PC-3 (cell line): Measurements from ENCODE around the gene CRABP2. TPM values are rescaled to one million over a fixed set of nuclear protein-coding genes. Genes with fewer than 3 reads are reported as not detected.

Experiments used
- ATAC-seq: fragments of 200-7000 bp; cut with Tn5 transposase; 2 replicates; pipeline ENCODE4 v1.9.1; 2020; ENCODE audit warnings: mild to moderate bottlenecking, moderate library complexity
- BruUV-seq: library from RNA; stranded (reverse); fragments of 400-500 nt; replicated peaks from 2 replicates; lab custom pipeline; 2021; lab: Mats Ljungman, UMichigan
- CTCF ChIA-PET: fragments of 300-600 bp; sonication (Branson Sonifier 250); formaldehyde crosslinking; loops from one replicate; lab custom pipeline; 2022; ENCODE audit warnings: antibody characterized with exemption; lab: Charles Lee
- POLR2A ChIA-PET: fragments of 300-600 bp; sonication (Branson Sonifier 250); formaldehyde crosslinking; loops from one replicate; lab custom pipeline; 2022; ENCODE audit warnings: antibody characterized with exemption; ENCODE audit not compliant: unreplicated experiment; lab: Charles Lee
- DNase-seq: peaks from one replicate; pipeline ENCODE4 v3.0.0-alpha.2; 2015
- H2AFZ ChIP-seq: fragments of 300-600 bp; sonication (generic); 2 replicates; pipeline ENCODE4 v1.6.0; 2016; ENCODE audit warnings: antibody characterized with exemption, low read length
- H3F3A ChIP-seq: fragments of 300-600 bp; sonication (generic); one replicate; pipeline ENCODE4 v1.6.0; 2017; ENCODE audit warnings: antibody characterized with exemption, low read length, control low read depth, mild to moderate bottlenecking; ENCODE audit not compliant: unreplicated experiment
- H3K27ac ChIP-seq: fragments of 300-600 bp; sonication (generic); 2 replicates; pipeline ENCODE4 v1.5.1; 2016; ENCODE audit warnings: mild to moderate bottlenecking, low read length
- H3K27me3 ChIP-seq: fragments of 300-600 bp; sonication (generic); 2 replicates; pipeline ENCODE4 v1.6.1; 2016; ENCODE audit warnings: low read length, mixed read lengths
- H3K36me3 ChIP-seq: fragments of 300-600 bp; sonication (generic); 2 replicates; pipeline ENCODE4 v1.6.1; 2016; ENCODE audit warnings: low read depth, mixed run types, low read length, mixed read lengths
- H3K4me1 ChIP-seq: fragments of 300-600 bp; sonication (generic); 2 replicates; pipeline ENCODE4 v1.5.1; 2016; ENCODE audit warnings: low read length; ENCODE audit not compliant: insufficient read depth
- H3K4me2 ChIP-seq: fragments of 300-600 bp; sonication (generic); 2 replicates; pipeline ENCODE4 v1.6.0; 2016; ENCODE audit warnings: low read length
- H3K4me3 ChIP-seq: fragments of 300-600 bp; sonication (generic); 2 replicates; pipeline ENCODE4 v1.5.1; 2016; ENCODE audit warnings: mild to moderate bottlenecking, low read length, mixed read lengths
- H3K79me2 ChIP-seq: fragments of 300-600 bp; sonication (generic); 2 replicates; pipeline ENCODE4 v1.6.1; 2017; ENCODE audit warnings: low read length, mixed read lengths
- H3K9ac ChIP-seq: fragments of 300-600 bp; sonication (generic); 2 replicates; pipeline ENCODE4 v1.6.0; 2016; ENCODE audit warnings: mild to moderate bottlenecking, low read length
- H3K9me2 ChIP-seq: fragments of 300-600 bp; sonication (generic); replicated peaks from 2 replicates; pipeline ENCODE4 v1.6.1; 2016; ENCODE audit warnings: mixed run types, low read length, mixed read lengths
- H3K9me3 ChIP-seq: fragments of 300-600 bp; sonication (generic); 2 replicates; pipeline ENCODE4 v1.6.1; 2016; ENCODE audit warnings: low read length, mixed read lengths
- H4K20me1 ChIP-seq: fragments of 300-600 bp; sonication (generic); 2 replicates; pipeline ENCODE4 v1.6.1; 2016; ENCODE audit warnings: low read length, mixed read lengths
- CTCF ChIP-seq: fragments of 300-600 bp; sonication (generic); conservative IDR thresholded peaks from 2 replicates; pipeline ENCODE4 v1.5.1; 2017; ENCODE audit warnings: antibody characterized with exemption, low read depth, mild to moderate bottlenecking, low read length
- EZH2 ChIP-seq: fragments of 300-600 bp; sonication (generic); IDR thresholded peaks from one replicate; pipeline ENCODE4 v1.6.1; 2017; ENCODE audit warnings: antibody characterized with exemption, mild to moderate bottlenecking, low read length; ENCODE audit not compliant: unreplicated experiment
- EZH2phosphoT487 ChIP-seq: fragments of 300-600 bp; sonication (generic); IDR thresholded peaks from 2 replicates; pipeline ENCODE4 v1.6.1; 2018; ENCODE audit warnings: mild to moderate bottlenecking, antibody characterized with exemption, low read length, borderline replicate concordance
- intact Hi-C: fragments of 100-400 bp; cut with micrococcal nuclease; formaldehyde crosslinking; loops from 2 replicates; pipeline ENCODE4 v1.9.0; 2023
- total RNA-seq: library from RNA; depleted of rRNA; stranded (reverse); fragments of >200 nt; gene quantifications from 2 replicates; pipeline ENCODE4 v1.2.3, GENCODE V29; 2014; rRNA removed

Gene CRABP2
- total RNA-seq, 1 experiment from 2014 or later: 120 TPM

DNA sequence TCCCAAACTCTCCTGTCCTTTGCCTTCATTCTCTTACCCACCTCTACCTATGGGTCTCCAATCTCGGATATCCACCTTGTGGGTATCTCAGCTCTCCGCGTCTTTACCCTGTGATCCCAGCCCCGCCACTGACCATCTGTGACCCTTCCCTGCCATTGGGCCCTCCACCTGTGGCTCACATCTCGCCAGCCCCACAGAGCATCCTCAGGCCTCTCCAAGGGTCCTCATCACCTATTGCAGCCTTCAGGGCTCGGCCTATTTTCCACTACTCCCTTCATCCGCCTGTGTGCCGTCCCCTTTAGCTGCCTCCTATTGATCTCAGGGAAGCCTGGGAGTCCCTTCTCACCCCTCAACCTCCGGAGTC is 52.4 kb downstream of the CRABP2 start:
- H3K79me2 ChIP-seq: no peaks in the 10 kb centered on the region
- ChIA-PET POLR2A (no interaction called here), CTCF (interaction anchor here (0.6 to 1.1 kb wide), 2 partner anchors 24 to 25 kb away, joined by 3 to 6 read pairs; partner anchors contain the start of gene NES)
- no peaks in the 10 kb centered on the region for H3F3A ChIP-seq
- H3K9me3 ChIP-seq: no peaks in the 10 kb centered on the region
- DNase-seq (no peak), ATAC-seq (no peak)
- no peak overlapping the region for H3K4me3 ChIP-seq
- intact Hi-C loops: no loop called here
- H4K20me1 ChIP-seq: no peaks in the 10 kb centered on the region
- H3K27me3 ChIP-seq: 0 out of 2 replicates have a peak, but pooled peaks cover 3% of the 10 kb centered on the region
- no peak overlapping the region for H2AFZ ChIP-seq
- no peaks in the 10 kb centered on the region for H3K36me3 ChIP-seq
- TF ChIP-seq CTCF: no peak
- no peak for TF ChIP-seq EZH2phosphoT487
- TF ChIP-seq EZH2: no peak
- H3K27ac ChIP-seq: no peak overlapping the region
- H3K4me2 ChIP-seq: no peak overlapping the region
- H3K9me2 ChIP-seq: no peaks in the 10 kb centered on the region
- no TSS peak for BruUV-seq
- no peak overlapping the region for H3K9ac ChIP-seq
- peaks cover 11% of the 10 kb centered on the region; the same call in 1 of the 2 replicates for H3K4me1 ChIP-seq

GRCh38 chr1:156652131-156652991 is 53.0 kb downstream of the CRABP2 start:
- POLR2A ChIA-PET: no interaction called here
- intact Hi-C loops: no loop called here

More at GRCh38 chr1:156652131-156652991, 53.0 kb downstream of the CRABP2 start:
- Histone ChIP-seq H3K36me3 (no peaks in the 10 kb centered on the region), H2AFZ (no peak overlapping the region), H3K4me1 (peaks cover 6% of the 10 kb centered on the region; the same call in 1 of the 2 replicates), H3K4me3 (no peak overlapping the region), H3K9me2 (no peaks in the 10 kb centered on the region), H3K27ac (no peak overlapping the region), H3K9ac (no peak overlapping the region), H3K27me3 (0 out of 2 replicates have a peak, but pooled peaks cover 3% of the 10 kb centered on the region), H3F3A (no peaks in the 10 kb centered on the region), H3K4me2 (no peak overlapping the region), H3K79me2 (no peaks in the 10 kb centered on the region), H3K9me3 (no peaks in the 10 kb centered on the region), H4K20me1 (no peaks in the 10 kb centered on the region)
- CTCF ChIA-PET: interaction anchor here (1.1 kb wide), 1 partner anchor 25 kb away, joined by 6 read pairs; the partner anchor contains the start of gene NES
- no TSS peak for BruUV-seq
- ATAC-seq: peak; percentile 32; the same call in 1 of the 2 replicates
- peak; percentile 69 for DNase-seq
- no peak for TF ChIP-seq EZH2phosphoT487
- no peak for TF ChIP-seq EZH2
- no peak for TF ChIP-seq CTCF

Other genes starting within 250 kb of the CRABP2 start
- gene MEF2D, start 204.8 kb downstream of the CRABP2 start, total RNA-seq: 17.3 and 27.4 TPM in 2 replicates
- 54.3 and 77.3 TPM in 2 replicates for gene IQGAP3, start 133.0 kb downstream of the CRABP2 start, total RNA-seq
- not detected in 2 replicates for gene TTC24, start 125.9 kb downstream of the CRABP2 start, total RNA-seq
- gene NAXE, start 113.8 kb downstream of the CRABP2 start, total RNA-seq: 237 and 261 TPM in 2 replicates
- 37.3 and 73.7 TPM in 2 replicates for gene GPATCH4, start 104.1 kb downstream of the CRABP2 start, total RNA-seq
- gene HAPLN2, start 86.2 kb downstream of the CRABP2 start, total RNA-seq: 1.1 TPM in 1 of 2 replicates, not detected in the other
- not detected in 2 replicates for gene BCAN, start 63.5 kb downstream of the CRABP2 start, total RNA-seq
- gene NES, start 28.2 kb downstream of the CRABP2 start, total RNA-seq: 58.2 and 70.0 TPM in 2 replicates
- gene METTL25B, start 22.9 kb upstream of the CRABP2 start, total RNA-seq: 10.4 and 14.6 TPM in 2 replicates
- gene ISG20L2, start 23.2 kb upstream of the CRABP2 start, total RNA-seq: 39.2 and 51.7 TPM in 2 replicates
- gene MRPL24, start 35.5 kb upstream of the CRABP2 start, total RNA-seq: 232 and 275 TPM in 2 replicates
- 586 and 1,030 TPM in 2 replicates for gene HDGF, start 46.1 kb upstream of the CRABP2 start, total RNA-seq
- 103 TPM in 2 replicates for gene PRCC, start 62.0 kb upstream of the CRABP2 start, total RNA-seq
- gene SH2D2A, start 111.3 kb upstream of the CRABP2 start, total RNA-seq: 6.9 and 7.8 TPM in 2 replicates
- gene INSRR, start 153.5 kb upstream of the CRABP2 start, total RNA-seq: not detected in 2 replicates
- 0.15 and 0.40 TPM in 2 replicates for gene NTRK1, start 155.3 kb upstream of the CRABP2 start, total RNA-seq
- 10.3 and 11.9 TPM in 2 replicates for gene PEAR1, start 188.1 kb upstream of the CRABP2 start, total RNA-seq
- gene LRRC71, start 215.0 kb upstream of the CRABP2 start, total RNA-seq: 0.11 TPM in 1 of 2 replicates, not detected in the other